Measurements from ENCODE around the gene LYZL4. TPM values are rescaled to one million over a fixed set of nuclear protein-coding genes. Genes with fewer than 3 reads are reported as not detected.

LYZL4 gene
- polyA plus RNA-seq, 12 donors, result not detected

DNA sequence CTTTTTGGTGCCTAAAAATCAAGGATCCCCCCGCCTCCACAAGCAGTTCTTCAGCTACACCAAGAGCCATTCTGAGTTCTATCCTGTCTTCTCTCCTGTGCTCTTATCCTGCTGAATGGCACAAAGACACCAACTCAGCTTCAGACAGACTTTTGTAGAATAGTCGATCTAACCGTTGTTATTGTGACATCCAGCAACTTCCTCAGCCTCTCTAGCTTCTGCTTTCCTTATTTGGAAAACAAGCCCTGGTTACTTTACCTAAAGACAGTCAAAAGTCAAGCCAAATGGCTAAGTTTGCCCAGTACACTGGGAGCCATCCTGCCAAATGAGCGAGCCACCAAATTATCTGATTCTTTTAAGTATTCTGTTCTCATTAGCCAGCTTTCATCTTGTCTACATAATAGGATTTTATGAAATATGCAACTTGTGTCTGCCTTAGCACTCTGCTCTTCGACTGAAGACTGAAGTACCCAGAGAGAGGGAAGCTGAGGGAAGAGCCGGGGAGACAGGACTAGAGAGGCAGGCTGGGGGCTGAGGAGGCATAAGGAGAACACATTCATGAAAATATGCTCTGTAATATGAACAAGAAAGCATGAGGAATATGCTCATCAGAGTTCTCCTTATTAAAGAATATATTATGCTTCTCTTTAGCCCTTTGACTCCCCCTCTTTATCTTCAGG is 35.1 kb downstream of the LYZL4 start:
- DNase-seq, result no peak

DNA sequence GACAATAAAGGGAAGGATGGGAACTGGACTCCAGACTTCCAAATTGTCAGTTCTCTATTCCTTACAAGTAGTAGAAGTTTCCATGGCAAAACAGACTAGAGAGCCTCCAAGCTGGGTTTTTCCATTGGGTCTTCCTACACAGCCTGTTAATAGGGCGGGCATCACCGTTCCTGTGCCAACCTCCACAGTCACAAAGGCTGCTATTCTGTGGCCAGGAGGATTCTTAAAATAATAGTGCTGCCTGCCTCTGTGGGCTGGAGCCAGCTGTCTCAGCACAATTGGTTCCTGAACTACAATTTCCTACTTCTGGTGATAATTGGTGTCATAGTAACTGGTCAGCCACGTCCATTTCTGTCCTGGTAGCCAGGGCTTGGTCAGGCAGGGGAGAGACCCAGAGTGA is 38.6 kb downstream of the LYZL4 start:
- no peak for DNase-seq

GRCh38 chr3:42369832-42370231 is 40.6 kb downstream of the LYZL4 start:
- no peak for DNase-seq

DNA sequence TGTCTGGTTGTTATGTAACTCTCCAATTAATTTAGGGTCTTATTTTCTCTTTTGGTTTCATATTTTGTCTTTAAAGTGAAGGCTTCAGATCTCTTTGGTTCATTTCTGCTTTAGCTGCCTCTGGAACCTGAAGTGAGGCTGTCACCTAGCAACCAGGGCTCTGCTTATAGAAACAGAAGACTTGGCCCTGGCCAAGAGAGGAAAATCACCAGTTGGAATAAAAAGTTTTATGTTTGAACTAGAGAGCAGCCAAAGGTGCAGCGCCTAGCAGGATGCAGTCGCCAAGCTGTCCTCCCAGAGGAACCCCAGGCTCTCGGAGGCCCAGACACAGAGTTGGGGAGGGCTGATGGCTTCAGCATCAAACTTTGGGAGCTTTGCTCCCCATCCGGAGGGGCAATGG is 41.1 kb downstream of the LYZL4 start:
- peak; percentile 95 for DNase-seq

DNA sequence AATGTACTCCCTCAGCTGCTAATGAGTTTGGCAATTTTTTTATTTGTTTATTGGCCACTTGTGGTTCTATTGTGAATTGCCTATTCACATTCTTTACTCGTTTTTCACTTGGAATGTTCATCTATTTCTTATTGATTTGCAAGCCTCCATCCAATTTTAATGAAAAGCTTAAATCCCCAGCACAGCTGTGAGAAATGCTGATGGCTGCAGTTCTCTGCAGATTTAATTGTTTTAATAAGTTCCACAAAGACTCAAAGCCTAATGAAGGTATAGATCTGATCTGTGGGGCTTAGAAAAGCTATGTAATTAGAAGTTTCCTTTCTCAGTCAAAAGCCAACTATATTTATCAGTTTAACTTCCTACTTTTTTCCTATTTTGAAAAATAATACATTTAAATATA is 41.5 kb downstream of the LYZL4 start:
- DNase-seq, result no peak

- no peak for DNase-seq
These were observed 42.5 kb downstream of the LYZL4 start for GRCh38 chr3:42367903-42368302.

GRCh38 chr3:42366550-42366949 is 43.9 kb downstream of the LYZL4 start:
- no peak for DNase-seq

GRCh38 chr3:42357335-42357734 is 53.1 kb downstream of the LYZL4 start:
- DNase-seq, result no peak

- no peak for DNase-seq
These were observed 54.8 kb downstream of the LYZL4 start for GRCh38 chr3:42355612-42356011.

GRCh38 chr3:42353631-42354030 is 56.8 kb downstream of the LYZL4 start:
- no peak for DNase-seq

GRCh38 chr3:42351207-42351606 is 59.2 kb downstream of the LYZL4 start:
- no peak for DNase-seq

DNA sequence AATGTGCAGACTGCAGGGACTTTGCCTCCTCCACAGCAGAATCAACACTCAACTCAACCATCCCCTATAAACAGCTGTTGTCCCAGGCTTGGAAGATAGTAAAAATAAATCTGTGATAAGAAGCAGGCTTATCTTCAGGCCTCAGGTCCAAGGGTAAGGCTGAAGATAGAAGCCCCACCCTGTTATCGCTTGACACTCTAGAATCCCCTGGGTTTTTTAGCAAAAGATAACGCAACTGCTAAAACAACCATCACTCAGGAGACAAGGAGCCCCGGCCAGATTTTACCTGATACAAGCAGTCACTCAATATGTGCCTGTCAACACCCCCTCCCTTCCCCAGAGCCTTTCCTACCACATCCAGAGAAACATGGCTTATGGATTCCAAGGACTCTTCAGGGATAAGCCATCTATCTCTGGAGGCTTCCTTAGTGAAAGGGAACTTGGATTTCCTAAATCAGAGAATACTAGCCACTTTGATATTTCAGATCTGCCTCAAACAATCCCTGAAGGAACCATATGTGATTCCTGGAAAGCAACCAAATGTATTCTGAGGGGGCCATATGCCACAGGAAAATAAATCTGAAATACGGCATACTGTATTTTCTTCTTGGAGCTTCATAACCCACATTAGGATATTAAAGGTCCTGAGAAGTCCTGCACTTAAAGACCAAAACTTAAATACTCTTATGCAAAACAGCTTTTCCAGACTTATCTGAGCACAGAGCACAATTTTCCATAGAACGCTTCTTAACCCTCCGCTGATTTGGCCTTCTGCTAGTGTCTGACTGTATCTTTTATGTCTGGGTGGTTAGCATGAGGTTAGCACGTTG is 60.4 kb downstream of the LYZL4 start:
- no peak for DNase-seq

DNA sequence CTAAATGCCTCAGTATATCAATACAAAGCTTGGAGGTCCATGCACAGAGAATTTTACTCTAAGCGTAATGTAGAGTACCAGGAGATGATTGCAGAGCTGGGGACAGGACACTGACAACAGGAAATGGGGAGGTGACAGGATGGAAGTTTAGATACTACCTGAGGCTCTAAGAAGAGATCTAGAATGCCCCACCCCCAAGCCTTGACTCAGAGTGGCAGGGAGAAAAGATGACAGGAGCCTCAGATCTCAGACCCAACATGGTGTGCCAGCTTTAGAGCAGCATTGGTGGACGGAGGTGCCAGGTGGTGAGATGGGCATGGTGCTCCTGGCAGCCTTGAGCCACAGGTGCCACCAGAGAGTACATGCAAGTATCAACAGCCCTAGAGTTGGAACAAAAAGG is 62.5 kb downstream of the LYZL4 start:
- DNase-seq, result no peak

Other genes starting within 250 kb of the LYZL4 start
- gene CCK, start 144.4 kb downstream of the LYZL4 start, polyA plus RNA-seq (ENCODE audit: insufficient read length in 12 of 12), result 10 to 100 TPM in 2 of 12 donors, 1 to 10 TPM in 8, not detected in 2; 3.9 to 13.2 (median 7.7) TPM
- gene VIPR1, start 92.0 kb upstream of the LYZL4 start, polyA plus RNA-seq (ENCODE audit: insufficient read length in 12 of 12), result 10 to 100 TPM in 2 of 12 donors, 1 to 10 TPM in 6, under 1 TPM in 3, not detected in 1; 0.64 to 15.6 (median 1.3) TPM
- gene SEC22C, start 171.4 kb upstream of the LYZL4 start, polyA plus RNA-seq (ENCODE audit: insufficient read length in 12 of 12), result 10 to 100 TPM in 11 of 12 donors, not detected in 1; 19.8 to 29.5 (median 26.5) TPM
- gene SS18L2, start 180.2 kb upstream of the LYZL4 start, polyA plus RNA-seq (ENCODE audit: insufficient read length in 12 of 12), result 10 to 100 TPM in 11 of 12 donors, not detected in 1; 10.5 to 19.0 (median 12.5) TPM
- 100 to 1,000 TPM in 7 of 12 donors, 10 to 100 TPM in 5; 48.5 to 369 (median 110) TPM for gene NKTR, start 190.1 kb upstream of the LYZL4 start, polyA plus RNA-seq (ENCODE audit: insufficient read length in 12 of 12)
- 10 to 100 TPM in 11 of 12 donors, not detected in 1; 22.0 to 42.6 (median 27.2) TPM for gene ZBTB47, start 243.1 kb upstream of the LYZL4 start, polyA plus RNA-seq (ENCODE audit: insufficient read length in 12 of 12)